SK-N-SH (cell line): Measurements from ENCODE around the gene ZBTB7B. TPM values are rescaled to one million over a fixed set of nuclear protein-coding genes. Genes with fewer than 3 reads are reported as not detected.

Experiments
- CTCF ChIA-PET: fragments of 300-600, 350-600 bp; formaldehyde crosslinking; extraction: SDS; loops from one replicate; lab custom pipeline; 2021; lab: Yijun Ruan, JAX
- POLR2A ChIA-PET: fragments of 350-600 bp; sonication (Branson Sonifier 250); formaldehyde crosslinking; extraction: SDS; loops from one replicate; lab custom pipeline; 2020; ENCODE audit warnings: antibody characterized with exemption, inconsistent platforms; lab: Yijun Ruan, JAX
- DNase-seq: peaks from one replicate; pipeline ENCODE4 v3.0.0; 2012
- H2AFZ ChIP-seq: fragments of 200-600 bp; sonication (generic); 2 replicates; pipeline ENCODE4 v1.8.1; 2016; ENCODE audit warnings: antibody characterized with exemption, mild to moderate bottlenecking, low read depth
- H3F3A ChIP-seq: fragments of 200-600 bp; sonication (generic); replicated peaks from 2 replicates; pipeline ENCODE3; 2016; ENCODE audit warnings: antibody characterized with exemption, mild to moderate bottlenecking; ENCODE audit not compliant: insufficient read depth
- H3K27ac ChIP-seq, 2 experiments: fragments of 200-500 bp in 1 of 2; fragments of 200-600 bp in 1 of 2; sonication (Bioruptor generic) in 1 of 2; sonication (generic), shearing (Covaris generic) in 1 of 2; 2 replicates each; pipeline versions ENCODE4 v1.5.1 to v1.6.1; 2014 to 2016; ENCODE audit warnings: low read depth in 2 of 2, inconsistent platforms in 1 of 2, low read length in 1 of 2, mild to moderate bottlenecking in 1 of 2, mixed read lengths in 1 of 2
- H3K27me3 ChIP-seq: fragments of 200-600 bp; sonication (generic), shearing (Covaris generic); 2 replicates; pipeline ENCODE4 v1.6.1; 2016; ENCODE audit warnings: mixed run types; ENCODE audit not compliant: insufficient read depth
- H3K36me3 ChIP-seq, 2 experiments: fragments of 200-500 bp in 1 of 2; fragments of 200-600 bp in 1 of 2; sonication (Bioruptor generic) in 1 of 2; sonication (generic) in 1 of 2; replicated peaks in 1 of 2; 2 replicates each; pipeline versions ENCODE3 to v1.5.1; 2014 to 2016; ENCODE audit warnings: low read length in 1 of 2, mild to moderate bottlenecking in 1 of 2; ENCODE audit not compliant: insufficient read depth in 2 of 2, control insufficient read depth in 1 of 2
- H3K4me1 ChIP-seq, 2 experiments: fragments of 200-500 bp in 1 of 2; fragments of 200-600 bp in 1 of 2; sonication (Bioruptor generic) in 1 of 2; sonication (generic), shearing (Covaris generic) in 1 of 2; 2 replicates each; pipeline versions ENCODE4 v1.5.1 to v1.6.1; 2014 to 2016; ENCODE audit warnings: low read depth in 1 of 2, low read length in 1 of 2, mixed run types in 1 of 2; ENCODE audit not compliant: insufficient read depth in 2 of 2, control insufficient read depth in 1 of 2
- H3K4me2 ChIP-seq: fragments of 200-600 bp; sonication (generic), shearing (Covaris generic); 2 replicates; pipeline ENCODE4 v1.6.1; 2017; ENCODE audit warnings: mixed run types
- H3K4me3 ChIP-seq, 2 experiments: fragments of 200-500 bp in 1 of 2; fragments of 200-600 bp in 1 of 2; sonication (Bioruptor generic) in 1 of 2; sonication (generic), shearing (Covaris generic) in 1 of 2; 2 replicates each; pipeline versions ENCODE4 v1.5.1 to v1.8.1; 2014 to 2016; ENCODE audit warnings: low read depth in 2 of 2, inconsistent platforms in 1 of 2, low read length in 1 of 2, mild to moderate bottlenecking in 1 of 2, mixed read lengths in 1 of 2, moderate library complexity in 1 of 2
- H3K79me2 ChIP-seq: fragments of 200-600 bp; sonication (generic); 2 replicates; pipeline ENCODE4 v1.8.1; 2017; ENCODE audit warnings: mild to moderate bottlenecking; ENCODE audit not compliant: insufficient read depth
- H3K9ac ChIP-seq: fragments of 200-600 bp; sonication (generic); 2 replicates; pipeline ENCODE4 v1.6.1; 2017; ENCODE audit warnings: mixed run types
- H3K9me2 ChIP-seq: fragments of 200-600 bp; sonication (generic); 2 replicates; pipeline ENCODE4 v1.6.1; 2017; ENCODE audit warnings: mixed run types
- H3K9me3 ChIP-seq: fragments of 200-600 bp; sonication (generic); 2 replicates; pipeline ENCODE4 v1.6.1; 2017; ENCODE audit warnings: mixed run types, mild to moderate bottlenecking, moderate library complexity
- H4K20me1 ChIP-seq: fragments of 200-600 bp; sonication (generic); 2 replicates; pipeline ENCODE4 v1.6.1; 2017; ENCODE audit warnings: mild to moderate bottlenecking, mixed run types; ENCODE audit not compliant: insufficient read depth
- EP300 ChIP-seq, 2 experiments: IDR thresholded peaks; 2 replicates each; pipeline versions ENCODE4 v1.4.0 to v1.6.1; 2012; ENCODE audit warnings: borderline replicate concordance in 1 of 2, low read depth in 1 of 2, low read length in 1 of 2
- EZH2phosphoT487 ChIP-seq: fragments of 200-600 bp; sonication (generic); IDR thresholded peaks from 2 replicates; pipeline ENCODE4 v1.6.1; 2017; ENCODE audit warnings: low read depth, mixed run types, mild to moderate bottlenecking, antibody characterized with exemption, moderate library complexity, borderline replicate concordance
- FOSL2 ChIP-seq: IDR thresholded peaks from 2 replicates; pipeline ENCODE4 v1.4.0; 2012; ENCODE audit warnings: low read depth, mild to moderate bottlenecking, moderate library complexity, borderline replicate concordance
- FOXJ3 ChIP-seq: sonication (generic); formaldehyde crosslinking; IDR thresholded peaks from 2 replicates; pipeline ENCODE4 v1.5.1; 2020; ENCODE audit warnings: mild to moderate bottlenecking, missing genetic modification reagents
- FOXM1 ChIP-seq: IDR thresholded peaks from 2 replicates; pipeline ENCODE4 v1.4.0; 2012; ENCODE audit warnings: low read depth, mild to moderate bottlenecking
- GATA2 ChIP-seq: sonication (generic); formaldehyde crosslinking; IDR thresholded peaks from 2 replicates; pipeline ENCODE4 v1.5.0; 2020; ENCODE audit warnings: mild to moderate bottlenecking, missing genetic modification reagents
- IRF3 ChIP-seq: fragments of 150-350 bp; IDR thresholded peaks from 2 replicates; pipeline ENCODE4 v1.6.1; 2016; ENCODE audit warnings: mild to moderate bottlenecking, low read depth, low read length
- JUND ChIP-seq: IDR thresholded peaks from 2 replicates; pipeline ENCODE4 v1.4.0; 2012
- MEF2A ChIP-seq: IDR thresholded peaks from 2 replicates; pipeline ENCODE4 v1.4.0; 2012; ENCODE audit warnings: low read depth, borderline replicate concordance
- NFIC ChIP-seq: IDR thresholded peaks from 2 replicates; pipeline ENCODE4 v1.4.0; 2012; ENCODE audit warnings: borderline replicate concordance
- NRF1 ChIP-seq: IDR thresholded peaks from 2 replicates; pipeline ENCODE4 v1.6.1; 2012; ENCODE audit warnings: low read depth, mild to moderate bottlenecking, low read length
- PBX3 ChIP-seq: IDR thresholded peaks from 2 replicates; pipeline ENCODE4; 2012
- RCOR1 ChIP-seq: fragments of 150-350 bp; IDR thresholded peaks from 2 replicates; pipeline ENCODE4 v1.6.1; 2017; ENCODE audit warnings: antibody characterized with exemption, low read length
- RFX5 ChIP-seq: IDR thresholded peaks from 2 replicates; pipeline ENCODE4 v1.6.1; 2012; ENCODE audit warnings: mild to moderate bottlenecking, improper control_type of control experiment, low read length
- RXRA ChIP-seq: IDR thresholded peaks from 2 replicates; pipeline ENCODE4 v1.4.0; 2012; ENCODE audit warnings: low read depth, mild to moderate bottlenecking, borderline replicate concordance
- SMC3 ChIP-seq: IDR thresholded peaks from 2 replicates; pipeline ENCODE4 v1.6.1; 2012; ENCODE audit warnings: low read depth, low read length, improper control_type of control experiment
- TAF1 ChIP-seq: IDR thresholded peaks from 2 replicates; pipeline ENCODE4 v1.6.1; 2012; ENCODE audit warnings: low read depth, mild to moderate bottlenecking, low read length, moderate library complexity, borderline replicate concordance
- TCF12 ChIP-seq: IDR thresholded peaks from 2 replicates; pipeline ENCODE4 v1.4.0; 2012
- ZBTB33 ChIP-seq: IDR thresholded peaks from 2 replicates; pipeline ENCODE4 v1.4.0; 2012; ENCODE audit warnings: low read depth, borderline replicate concordance
- WGBS: methylation state at CpG from one replicate; pipeline ENCODE4 v1.1.6; 2017; ENCODE audit warnings: low lambda C conversion rate; 5-methylcytosine and 5-hydroxymethylcytosine counted together
- polyA plus RNA-seq, 3 experiments: library from polyadenylated mRNA; depleted of rRNA; stranded (reverse); fragments of >200 nt; gene quantifications; 2 replicates each; pipeline ENCODE4 v1.2.3, GENCODE V29; 2012

ZBTB7B gene
- polyA plus RNA-seq, 1 of the 3 experiments (the other 2 are of a cell fraction), result 15.7 TPM

GRCh38 chr1:155004352-155005075, 1.9 kb downstream of the ZBTB7B start:
- Histone ChIP-seq H3K79me2 (peaks cover 37% of the 10 kb centered on the region), H3K9ac (peak overlapping the region; percentile 86; the same call in 1 of the 2 replicates), H3K27ac (peak overlapping the region; percentile 72 to 96; a peak in 3 of 4 replicates), H3K9me3 (no peaks in the 10 kb centered on the region), H3K4me1 (peaks cover 15 to 26% of the 10 kb centered on the region in 2 experiments), H3F3A (peaks cover 22% of the 10 kb centered on the region), H3K27me3 (no peaks in the 10 kb centered on the region), H3K4me3 (peak overlapping the region; percentile 79 to 95), H4K20me1 (peaks cover 3% of the 10 kb centered on the region; the same call in 1 of the 2 replicates), H2AFZ (peak overlapping the region; percentile 59; the same call in 1 of the 2 replicates), H3K4me2 (peak overlapping the region; percentile 100), H3K36me3 (peaks cover 0 to 5% of the 10 kb centered on the region in 2 experiments), H3K9me2 (no peaks in the 10 kb centered on the region)
- WGBS, result 48% methylated on average over 5 of the region's 5 CpGs
- DNase-seq, result no peak
- ChIA-PET POLR2A (interaction anchor here (1.3 to 1.7 kb wide), 3 partner anchors 13 to 37 kb away, joined by 4 to 5 read pairs (median 5); no protein-coding TSS in a partner anchor), CTCF (interaction anchor here (0.7 to 14.0 kb wide), 13 partner anchors 10 to 163 kb away, joined by 3 to 640 read pairs (median 5); partner anchors contain the start of genes ADAM15, CKS1B, FLAD1 and LENEP)
- TF ChIP-seq FOXJ3 (CRISPR knock-in tag) (no peak), JUND (no peak), RCOR1 (no peak), TCF12 (no peak), FOXM1 (no peak), SMC3 (no peak), TAF1 (no peak), GATA2 (CRISPR knock-in tag) (no peak), EZH2phosphoT487 (no peak), EP300 (IDR thresholded peaks at IDR 0.05; ENCODE audit: borderline replicate concordance in 1 of 2, low read depth in 1 of 2, low read length in 1 of 2) (no peak)

DNA sequence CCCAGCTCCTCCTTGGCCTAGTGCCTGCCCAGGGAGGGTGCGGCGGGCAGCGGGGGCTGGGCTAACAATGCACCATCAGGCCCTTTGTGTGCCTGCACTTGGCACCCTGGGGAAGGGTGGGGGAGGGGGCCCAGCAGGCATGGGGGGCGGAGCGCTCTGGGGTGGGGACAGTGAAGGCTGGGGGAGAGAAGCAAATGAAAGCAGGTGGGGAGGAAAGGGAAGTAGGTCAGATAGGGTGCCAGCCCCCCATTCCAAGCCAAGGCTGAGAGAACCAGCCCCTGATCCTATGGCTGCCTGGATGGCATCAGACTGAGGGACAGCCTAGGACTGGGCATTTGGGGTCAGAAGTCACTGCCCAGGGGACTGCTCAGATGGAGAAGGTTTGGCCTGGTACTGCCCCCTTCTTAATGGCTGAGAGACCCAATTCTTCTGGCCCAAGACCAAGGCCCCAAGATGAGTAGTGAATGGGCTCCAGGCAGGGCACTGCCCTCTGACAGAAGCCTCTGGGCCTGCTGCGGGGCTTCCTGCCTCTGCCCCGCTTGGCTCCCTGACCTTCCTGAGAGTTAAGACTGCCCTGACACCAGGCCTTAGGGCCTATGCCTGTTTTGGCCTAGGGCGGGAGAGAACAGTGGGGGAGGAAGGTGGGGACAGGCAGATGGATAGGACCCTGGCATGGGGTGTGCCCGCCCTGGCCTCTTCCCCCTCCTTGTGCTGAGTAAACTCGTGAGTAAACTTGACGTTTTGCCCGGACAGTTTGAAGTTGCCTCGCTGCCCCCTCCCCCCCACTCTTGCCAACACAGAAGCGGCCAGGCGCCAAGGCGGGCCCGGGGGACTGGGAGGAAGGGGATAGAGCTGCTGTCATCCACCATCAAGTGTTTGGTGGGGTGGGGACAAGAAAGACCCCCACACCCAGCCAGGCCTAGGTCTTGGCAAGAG, 2.7 kb downstream of the ZBTB7B start:
- POLR2A ChIA-PET, result interaction anchor here (1.3 to 1.7 kb wide), 2 partner anchors 12 to 36 kb away, joined by 4 to 5 read pairs; no protein-coding TSS in a partner anchor
- no peak overlapping the region for H3K9ac ChIP-seq
- H3K27ac ChIP-seq, result peak overlapping the region; percentile 72 to 96; a peak in 2 of 4 replicates
- no peaks in the 10 kb centered on the region for H3K9me2 ChIP-seq
- H3K79me2 ChIP-seq, result peaks cover 37% of the 10 kb centered on the region
- H3K4me3 ChIP-seq, result no peak overlapping the region
- WGBS, result 34% methylated on average over 8 of the region's 17 CpGs
- H3F3A ChIP-seq, result peaks cover 17% of the 10 kb centered on the region
- H3K9me3 ChIP-seq, result no peaks in the 10 kb centered on the region
- H3K27me3 ChIP-seq, result no peaks in the 10 kb centered on the region
- H3K36me3 ChIP-seq, result peaks cover 0 to 5% of the 10 kb centered on the region in 2 experiments
- H2AFZ ChIP-seq, result no peak overlapping the region
- H3K4me1 ChIP-seq, result peaks cover 10 to 18% of the 10 kb centered on the region in 2 experiments
- H3K4me2 ChIP-seq, result peak overlapping the region; percentile 100; the same call in 1 of the 2 replicates
- peaks cover 3% of the 10 kb centered on the region; the same call in 1 of the 2 replicates for H4K20me1 ChIP-seq
- no peak for DNase-seq
- TF ChIP-seq FOSL2 (no peak), RXRA (no peak), FOXJ3 (CRISPR knock-in tag) (no peak), IRF3 (no peak), TCF12 (no peak), JUND (no peak), RFX5 (no peak), NRF1 (no peak), ZBTB33 (no peak), EZH2phosphoT487 (no peak), EP300 (IDR thresholded peaks at IDR 0.05; ENCODE audit: borderline replicate concordance in 1 of 2, low read depth in 1 of 2, low read length in 1 of 2) (no peak), NFIC (no peak), PBX3 (no peak), MEF2A (no peak)
- CTCF ChIA-PET, result interaction anchor here (0.9 to 14.0 kb wide), 9 partner anchors 10 to 162 kb away, joined by 3 to 640 read pairs (median 9); partner anchors contain the start of genes ADAM15, CKS1B, FLAD1 and PBXIP1
